Ovary (tissue), 9 donors: ENCODE results near the gene ZNF558. TPM values are rescaled to one million over a fixed set of nuclear protein-coding genes. Genes with fewer than 3 reads are reported as not detected.
"Not testable (repeated sequence)": the region's sequence is repeated elsewhere in the genome, so short reads cannot be mapped to it uniquely, and the experiment has no call there.

ENCODE experiments used
- DNase-seq, 5 donors: peaks; one replicate each; pipeline ENCODE4 v3.0.0-alpha.2; 2019 to 2020
- H3K27ac ChIP-seq, 2 donors: fragments of 200-600 bp; one replicate each; pipeline versions ENCODE4 v1.5.1 to v1.8.0; 2019 to 2022
- H3K27me3 ChIP-seq: fragments of 200-600 bp; one replicate; pipeline ENCODE4 v1.8.0; 2022
- H3K36me3 ChIP-seq: fragments of 200-600 bp; sonication (generic); one replicate; pipeline ENCODE4 v1.5.1; 2019
- H3K4me1 ChIP-seq: one replicate; pipeline ENCODE4 v1.8.1; 2013; ENCODE audit warnings: mild to moderate bottlenecking, moderate library complexity; ENCODE audit not compliant: insufficient read depth
- H3K4me3 ChIP-seq: fragments of 200-600 bp; sonication (generic); one replicate; pipeline ENCODE4 v1.5.1; 2017
- H3K9me3 ChIP-seq, 2 donors: fragments of 200-600 bp in 1 of 2; sonication (generic) in 1 of 2; one replicate each; pipeline versions ENCODE4 v1.5.1 to v1.8.1; 2013 to 2019; ENCODE audit warnings: mild to moderate bottlenecking in 1 of 2, moderate library complexity in 1 of 2
- CTCF ChIP-seq, 3 donors: fragments of 450-650 bp in 2 of 3; fragments of 200-600 bp in 1 of 3; IDR thresholded peaks; one replicate each; pipeline versions ENCODE4 v1.5.1 to v1.8.0; 2016 to 2022; ENCODE audit warnings: antibody characterized with exemption in 3 of 3, mild to moderate bottlenecking in 1 of 3
- EP300 ChIP-seq: sonication (generic); formaldehyde crosslinking; IDR thresholded peaks from one replicate; pipeline ENCODE4 v1.6.1; 2017; ENCODE audit warnings: antibody characterized with exemption
- POLR2A ChIP-seq: fragments of 450-650 bp; IDR thresholded peaks from one replicate; pipeline ENCODE4 v1.6.1; 2017; ENCODE audit warnings: antibody characterized with exemption, mild to moderate bottlenecking, moderate library complexity
- WGBS, 3 donors: extraction: QIAGEN DNeasy Blood & Tissue Kit in 1 of 3; methylation state at CpG; one replicate each; pipeline versions ENCODE4 v1.1.5 to v1.1.7; 2013 to 2017; 5-methylcytosine and 5-hydroxymethylcytosine counted together
- intact Hi-C, 4 donors: fragments of 100-400 bp; cut with DNase I; formaldehyde crosslinking; loops; one replicate each; pipeline versions ENCODE4 v1.11.0 to v1.15.1; 2022 to 2023
- polyA plus RNA-seq, 2 donors: library from polyadenylated mRNA; stranded (reverse); fragments of 200-250 nt in 1 of 2; fragments of 350-450 nt in 1 of 2; fragmentation: Illumina TruSeq in 1 of 2; extraction: RNeasy Lipid Tissue Mini Kit (QIAGEN cat#74804) in 1 of 2; gene quantifications; one replicate each; pipeline ENCODE4 v1.2.3, GENCODE V29; 2013 to 2014
- total RNA-seq, 7 donors: library from RNA; depleted of rRNA in 2 of 7; stranded (reverse); fragments of >200 nt in 2 of 7; fragmentation: NEBNext Ultra II Directional in 3 of 7; extraction: Animal tissue kit (Norgen Biotek cat#: 25700) in 3 of 7; gene quantifications; one replicate each; pipeline versions ENCODE4 v1.1.0 to v1.2.4, GENCODE V29; 2016 to 2023
- donor health status: DM: no; HTN: no; CAD: no; lungs with moderate emphysema.
- donor health status: DM: no; HTN: no; CAD: no.
- donor health status: Bipolar disorder and iron deficiency.
- donor health status: DM: yes; HTN: yes; CAD: no.
- donor health status: DM: no; HTN: no; CAD: no.
- donor health status: DM: yes; HTN: yes; CAD: no.

ZNF558 gene
- total and polyA plus RNA-seq, 9 donors, result 15.8 to 44.2 (median 30.7) TPM

GRCh38 chr19:8811315-8812172 is 20.6 kb downstream of the ZNF558 start:
- Histone ChIP-seq H3K27ac (no peak overlapping the region), H3K27me3 (no peaks in the 10 kb centered on the region), H3K4me1 (no peaks in the 10 kb centered on the region), H3K36me3 (peaks cover 14% of the 10 kb centered on the region), H3K9me3 (peaks cover 41 to 81% of the 10 kb centered on the region in 2 donors), H3K4me3 (no peak overlapping the region)
- TF ChIP-seq EP300 (no peak), CTCF (IDR thresholded peaks at IDR 0.05) (no peak), POLR2A (no peak)
- intact Hi-C loops, result no loop called here
- WGBS, 3 donors, result 97% methylated on average over 10 of the region's 10 CpGs
- no peak for DNase-seq

GRCh38 chr19:8806661-8807060 is 25.4 kb downstream of the ZNF558 start:
- TF ChIP-seq EP300 (no peak), POLR2A (no peak), CTCF (IDR thresholded peaks at IDR 0.05) (no peak)
- Histone ChIP-seq H3K9me3 (peaks cover 29 to 56% of the 10 kb centered on the region in 2 donors), H3K27me3 (no peaks in the 10 kb centered on the region), H3K36me3 (peaks cover 10% of the 10 kb centered on the region), H3K4me1 (no peaks in the 10 kb centered on the region), H3K4me3 (no peak overlapping the region), H3K27ac (no peak overlapping the region)
- intact Hi-C loops, result no loop called here
- DNase-seq, result no peak
- WGBS, 3 donors, result 95 to 100% (median 96%) methylated on average over 1 of the region's 1 CpG

GRCh38 chr19:8794823-8795222 is 37.3 kb downstream of the ZNF558 start:
- TF ChIP-seq CTCF (IDR thresholded peaks at IDR 0.05) (no peak), POLR2A (no peak), EP300 (no peak)
- Histone ChIP-seq H3K27me3 (no peaks in the 10 kb centered on the region), H3K36me3 (no peaks in the 10 kb centered on the region), H3K4me3 (no peak overlapping the region), H3K27ac (no peak overlapping the region), H3K9me3 (peaks cover 0 to 3% of the 10 kb centered on the region in 2 donors), H3K4me1 (no peaks in the 10 kb centered on the region)
- no peak for DNase-seq
- WGBS, 3 donors, result 58 to 78% (median 74%) methylated on average over 1 of the region's 1 CpG
- intact Hi-C loops, result no loop called here

GRCh38 chr19:8773587-8773986 is 58.5 kb downstream of the ZNF558 start:
- intact Hi-C loops, H3K9me3 ChIP-seq: not testable (repeated sequence)

GRCh38 chr19:8769265-8769664 is 62.8 kb downstream of the ZNF558 start:
- H3K27me3 ChIP-seq, DNase-seq, intact Hi-C loops, H3K4me3 ChIP-seq, H3K36me3 ChIP-seq, H3K4me1 ChIP-seq, H3K27ac ChIP-seq, H3K9me3 ChIP-seq: not testable (repeated sequence)
- WGBS, 3 donors, result 80 to 94% (median 86%) methylated on average over 3 of the region's 8 CpGs

More at GRCh38 chr19:8773587-8773986, 58.5 kb downstream of the ZNF558 start:
- DNase-seq, H3K4me3 ChIP-seq, H3K36me3 ChIP-seq, H3K4me1 ChIP-seq, H3K27ac ChIP-seq, H3K27me3 ChIP-seq: not testable (repeated sequence)
- WGBS, 3 donors, result no CpG with 5 or more reads among the region's 12 CpGs

GRCh38 chr19:8767257-8767656 is 64.8 kb downstream of the ZNF558 start:
- H3K4me1 ChIP-seq, H3K27me3 ChIP-seq, DNase-seq, H3K36me3 ChIP-seq, H3K27ac ChIP-seq, intact Hi-C loops, H3K4me3 ChIP-seq, H3K9me3 ChIP-seq: not testable (repeated sequence)
- WGBS, 3 donors, result 85 to 86% methylated on average over 5 of the region's 11 CpGs; no CpG with 5 or more reads in 1 of the 3 donors
